Renal pelvis (tissue), 12 donors: ENCODE measurements around the gene DUSP21. TPM values are rescaled to one million over a fixed set of nuclear protein-coding genes. Genes with fewer than 3 reads are reported as not detected.
A peak's percentile ranks its signal among the peaks of the same experiment; 100 is the strongest.
"Not testable (repeated sequence)": the region's sequence is repeated elsewhere in the genome, so short reads cannot be mapped to it uniquely, and the experiment has no call there.

Source experiments
- DNase-seq: peaks from one replicate; pipeline ENCODE4 v3.0.0-alpha.2; 2013
- long read RNA-seq, 16 experiments: transcript quantifications; one replicate each; lab custom pipeline, GENCODE V29; 2026
- polyA plus RNA-seq, 3 donors: library from polyadenylated mRNA; unstranded; fragments of 120-200 nt; gene quantifications; one replicate each; pipeline ENCODE4 v1.2.1, GENCODE V29; 2013; ENCODE audit not compliant: insufficient read length in 3 of 3

The DUSP21 gene
- not detected for polyA plus RNA-seq
- long read RNA-seq, donor 1, result 0 reads
- long read RNA-seq, donor 2, result 0 reads
- long read RNA-seq, donor 3, result 0 reads
- long read RNA-seq, donor 4, result 0 reads
- long read RNA-seq, donor 5, result 0 reads
- long read RNA-seq, donor 6, result 0 reads
- long read RNA-seq, donor 7, result 0 reads
- long read RNA-seq, donor 8, result 0 reads
- long read RNA-seq, donor 9, result 0 reads
- long read RNA-seq, donor 10, result 0 reads
- long read RNA-seq, donor 11, result 0 reads
- long read RNA-seq, donor 12, result 0 reads
- long read RNA-seq, donor 13, result 0 reads
- long read RNA-seq, donor 14, result 0 reads
- long read RNA-seq, donor 15, result 0 reads
- long read RNA-seq, donor 16, result 0 reads

GRCh38 chrX:44843753-44844152 lies at the start of gene DUSP21:
DUSP21 (plus strand) TSS chrX:44844021; CDS start chrX:44844133, 112 bp downstream.
- DNase-seq, result no peak

GRCh38 chrX:44795945-44796450 lies 47.8 kb upstream of the DUSP21 start:
- DNase-seq, result no peak

GRCh38 chrX:44802613-44803012 lies 41.2 kb upstream of the DUSP21 start:
- no peak for DNase-seq

GRCh38 chrX:44815681-44816080 lies 28.1 kb upstream of the DUSP21 start:
- no peak for DNase-seq

- no peak for DNase-seq
Measured at GRCh38 chrX:44816367-44816766, 27.5 kb upstream of the DUSP21 start.

GRCh38 chrX:44817029-44817428 lies 26.8 kb upstream of the DUSP21 start:
- no peak for DNase-seq

- no peak for DNase-seq
Measured at GRCh38 chrX:44822601-44823000, 21.2 kb upstream of the DUSP21 start.

GRCh38 chrX:44823193-44823592 lies 20.6 kb upstream of the DUSP21 start:
- DNase-seq, result not testable (repeated sequence)

- no peak for DNase-seq
Measured at GRCh38 chrX:44828008-44828605, 15.7 kb upstream of the DUSP21 start.

- DNase-seq, result no peak
Measured at GRCh38 chrX:44829832-44830231, 14.0 kb upstream of the DUSP21 start.

GRCh38 chrX:44842550-44843317 lies 1.1 kb upstream of the DUSP21 start:
- no peak for DNase-seq

GRCh38 chrX:44843318-44843702 lies 511 bp upstream of the DUSP21 start:
- peak; percentile 3 for DNase-seq

GRCh38 chrX:44844204-44844603 lies 383 bp downstream of the DUSP21 start:
- DNase-seq, result no peak

- DNase-seq, result not testable (repeated sequence)
Measured at GRCh38 chrX:44850891-44851290, 7.1 kb downstream of the DUSP21 start.

GRCh38 chrX:44871114-44871645 lies 27.4 kb downstream of the DUSP21 start:
- DNase-seq, result no peak

- peak; percentile 61 for DNase-seq
Measured at GRCh38 chrX:44871931-44872820, 28.4 kb downstream of the DUSP21 start.

- DNase-seq, result peak; percentile 99
Measured at GRCh38 chrX:44872821-44873414, 29.1 kb downstream of the DUSP21 start, which contains the start of gene KDM6A. KDM6A (plus strand) TSS chrX:44873188; CDS start chrX:44873552, 364 bp downstream.

- DNase-seq, result peak; percentile 57
Measured at GRCh38 chrX:44873415-44874276, 29.8 kb downstream of the DUSP21 start.

GRCh38 chrX:44874420-44875184 lies 30.8 kb downstream of the DUSP21 start:
- peak; percentile 58 for DNase-seq
